Body of pancreas (tissue), 4 donors: ENCODE results near the gene OR2T4. TPM values are rescaled to one million over a fixed set of nuclear protein-coding genes. Genes with fewer than 3 reads are reported as not detected.

Experiments used
- ATAC-seq: fragments of 150-250 bp; one replicate; pipeline ENCODE4 v1.9.1; 2016
- DNase-seq, 4 donors: peaks; one replicate each; pipeline ENCODE4 v3.0.0-alpha.2; 2019
- H3K27ac ChIP-seq, 4 donors: fragments of 200-600 bp; sonication (generic); 1 replicate in 3 of 4; 2 replicates in 1 of 4; pipeline versions ENCODE4 v1.5.1 to v1.6.1; 2016 to 2019; ENCODE audit warnings: mild to moderate bottlenecking in 1 of 4, mixed read lengths in 1 of 4, moderate library complexity in 1 of 4
- H3K27me3 ChIP-seq, 2 donors: fragments of 200-600 bp; sonication (generic); one replicate each; pipeline ENCODE4 v1.6.0; 2016; ENCODE audit warnings: mild to moderate bottlenecking in 1 of 2
- H3K36me3 ChIP-seq, 2 donors: fragments of 200-600 bp; sonication (generic); replicated peaks in 1 of 2; 2 replicates each; pipeline ENCODE4 v1.5.1; 2016; ENCODE audit warnings: low read depth in 2 of 2; ENCODE audit not compliant: insufficient read depth in 1 of 2
- H3K4me1 ChIP-seq: fragments of 200-600 bp; sonication (generic); one replicate; pipeline ENCODE4 v1.6.0; 2016
- H3K4me3 ChIP-seq, 2 donors: fragments of 200-600 bp; sonication (generic); 1 replicate in 1 of 2; 2 replicates in 1 of 2; pipeline ENCODE4 v1.5.1; 2016 to 2019
- H3K9me3 ChIP-seq, 3 donors: fragments of 200-600 bp; sonication (generic); 1 replicate in 2 of 3; 2 replicates in 1 of 3; pipeline ENCODE4 v1.5.1; 2016
- CTCF ChIP-seq, 7 experiments: fragments of 450-650 bp in 4 of 7; fragments of 200-600 bp in 3 of 7; sonication (generic) in 3 of 7; IDR thresholded peaks; one replicate each; pipeline ENCODE4 v1.5.1; 2016 to 2019; ENCODE audit warnings: antibody characterized with exemption in 7 of 7
- POLR2A ChIP-seq, 3 donors: fragments of 450-650 bp; IDR thresholded peaks; one replicate each; pipeline ENCODE4 v1.6.1; 2016; ENCODE audit warnings: antibody characterized with exemption in 3 of 3, mild to moderate bottlenecking in 2 of 3
- WGBS, 2 donors: methylation state at CpG; one replicate each; pipeline ENCODE4 v1.1.5; 2017; 5-methylcytosine and 5-hydroxymethylcytosine counted together
- intact Hi-C: fragments of 100-400 bp; cut with DNase I; formaldehyde crosslinking; loops from one replicate; pipeline ENCODE4 v1.15.1; 2023
- total RNA-seq, 2 donors: library from RNA; depleted of rRNA; stranded (reverse); fragments of >200 nt; gene quantifications; one replicate each; pipeline ENCODE4 v1.1.0, GENCODE V29; 2016

OR2T4 gene
- not detected for total RNA-seq

GRCh38 chr1:248361121-248361715, at the start of gene OR2T4:
Gene OR2T4, plus strand, starts transcription at chr1:248361665. Its CDS starts 0 bp downstream, at chr1:248361665.
- Histone ChIP-seq H3K36me3 (no peaks in the 10 kb centered on the region), H3K9me3 (no peaks in the 10 kb centered on the region), H3K27ac (no peak within 1 kb of the TSS), H3K27me3 (no peaks in the 10 kb centered on the region), H3K4me1 (no peaks in the 10 kb centered on the region), H3K4me3 (no peak within 1 kb of the TSS)
- 41 to 44% methylated on average over 3 of the region's 3 CpGs for WGBS, 2 donors
- TF ChIP-seq CTCF (IDR thresholded peaks at IDR 0.05) (no peak), POLR2A (IDR thresholded peaks at IDR 0.05) (no peak)
- ATAC-seq, result no peak
- DNase-seq, result no peak
- intact Hi-C loops, result no loop called here

GRCh38 chr1:248316796-248317195, 44.7 kb upstream of the OR2T4 start:
- no peaks in the 10 kb centered on the region for H3K4me1 ChIP-seq
- intact Hi-C loops, result no loop called here
- TF ChIP-seq POLR2A (IDR thresholded peaks at IDR 0.05) (no peak), CTCF (IDR thresholded peaks at IDR 0.05) (no peak)
- no peaks in the 10 kb centered on the region for H3K27me3 ChIP-seq
- 74 to 80% methylated on average over 10 to 11 of the region's 11 CpGs for WGBS, 2 donors
- DNase-seq (no peak), ATAC-seq (no peak)
- no peaks in the 10 kb centered on the region for H3K9me3 ChIP-seq
- H3K27ac ChIP-seq, result no peak overlapping the region
- H3K36me3 ChIP-seq, result no peaks in the 10 kb centered on the region
- no peak overlapping the region for H3K4me3 ChIP-seq

- H3K4me1 ChIP-seq, result no peaks in the 10 kb centered on the region
- no peak within 1 kb of the TSS for H3K4me3 ChIP-seq
- no peaks in the 10 kb centered on the region for H3K36me3 ChIP-seq
- H3K27me3 ChIP-seq, result no peaks in the 10 kb centered on the region
- ATAC-seq (no peak), DNase-seq (no peak)
- H3K9me3 ChIP-seq, result no peaks in the 10 kb centered on the region
- TF ChIP-seq POLR2A (IDR thresholded peaks at IDR 0.05), result no peak
- TF ChIP-seq CTCF (IDR thresholded peaks at IDR 0.05), result no peak
- 73 to 82% methylated on average over 1 of the region's 1 CpG for WGBS, 2 donors
- intact Hi-C loops, result no loop called here
- H3K27ac ChIP-seq, result no peak within 1 kb of the TSS
These were observed 37.0 kb upstream of the OR2T4 start, which contains the start of gene OR2M7 for GRCh38 chr1:248324468-248324867. Gene OR2M7, minus strand, starts transcription at chr1:248324568. Its CDS starts 0 bp downstream, at chr1:248324568.

GRCh38 chr1:248343451-248343850, 18.0 kb upstream of the OR2T4 start:
- Histone ChIP-seq H3K4me1 (no peaks in the 10 kb centered on the region), H3K27ac (no peak overlapping the region), H3K27me3 (no peaks in the 10 kb centered on the region), H3K36me3 (no peaks in the 10 kb centered on the region), H3K9me3 (no peaks in the 10 kb centered on the region), H3K4me3 (no peak overlapping the region)
- 28 to 30% methylated on average over 3 of the region's 3 CpGs for WGBS, 2 donors
- no peak for TF ChIP-seq POLR2A (IDR thresholded peaks at IDR 0.05)
- TF ChIP-seq CTCF (IDR thresholded peaks at IDR 0.05), result no peak
- intact Hi-C loops, result no loop called here
- ATAC-seq (no peak), DNase-seq (no peak)

- DNase-seq (no peak), ATAC-seq (no peak)
- H3K4me1 ChIP-seq, result no peaks in the 10 kb centered on the region
- no peaks in the 10 kb centered on the region for H3K36me3 ChIP-seq
- intact Hi-C loops, result no loop called here
- no peak within 1 kb of the TSS for H3K4me3 ChIP-seq
- no peak for TF ChIP-seq CTCF (IDR thresholded peaks at IDR 0.05)
- TF ChIP-seq POLR2A (IDR thresholded peaks at IDR 0.05), result no peak
- H3K27ac ChIP-seq, result no peak within 1 kb of the TSS
- 50 to 61% methylated on average over 4 of the region's 4 CpGs for WGBS, 2 donors
- no peaks in the 10 kb centered on the region for H3K27me3 ChIP-seq
- H3K9me3 ChIP-seq, result no peaks in the 10 kb centered on the region
These were observed 13.0 kb upstream of the OR2T4 start, which contains the start of gene OR14C36 for GRCh38 chr1:248348475-248348874. Gene OR14C36, plus strand, starts transcription at chr1:248348775. Its CDS starts 0 bp downstream, at chr1:248348775.
